Sigmoid colon (tissue), 4 donors: ENCODE results near the gene ILKAP.

Experiments used
- EP300 ChIP-seq, 4 donors: sonication (generic); formaldehyde crosslinking; IDR thresholded peaks; one replicate each; pipeline ENCODE4 v1.6.1; 2017; ENCODE audit warnings: antibody characterized with exemption in 4 of 4
- POLR2A ChIP-seq, 2 donors: fragments of 450-650 bp; IDR thresholded peaks; one replicate each; pipeline ENCODE4 v1.6.1; 2016; ENCODE audit warnings: antibody characterized with exemption in 2 of 2, mild to moderate bottlenecking in 2 of 2, moderate library complexity in 2 of 2
- POLR2AphosphoS5 ChIP-seq, 4 donors: sonication (generic); formaldehyde crosslinking; IDR thresholded peaks; one replicate each; pipeline ENCODE4 v1.6.1; 2017; ENCODE audit warnings: antibody characterized with exemption in 4 of 4
- TF ChIP-seq, protein P1 (sequence below), 4 experiments: fragments of 450-650 bp in 3 of 4; fragments of 200-600 bp in 1 of 4; IDR thresholded peaks; one replicate each; pipeline ENCODE4 v1.5.1; 2016 to 2019; ENCODE audit warnings: antibody characterized with exemption in 4 of 4, mild to moderate bottlenecking in 3 of 4, moderate library complexity in 2 of 4

DNA sequence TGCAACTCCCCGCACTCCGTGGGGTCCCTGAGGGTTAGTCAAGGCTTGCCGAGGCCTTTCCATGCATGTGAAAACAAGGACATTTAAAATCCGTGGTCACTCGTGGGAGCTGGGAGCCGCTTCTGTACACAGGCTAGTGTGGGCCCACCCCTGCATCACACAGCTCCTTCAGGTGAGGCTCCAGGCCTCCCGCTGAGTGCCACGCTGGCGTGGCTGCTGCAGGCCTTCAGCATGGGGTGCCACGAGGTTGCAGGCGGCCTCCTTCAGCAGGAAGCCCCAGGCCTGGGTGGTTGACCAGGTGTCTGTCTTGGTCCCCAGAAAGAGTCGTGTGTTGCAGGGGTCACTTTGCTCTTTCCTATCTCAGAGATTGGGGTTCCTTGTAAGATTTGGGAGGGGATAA, 58.4 kb downstream of the ILKAP start:
- TF ChIP-seq, protein P1, sequence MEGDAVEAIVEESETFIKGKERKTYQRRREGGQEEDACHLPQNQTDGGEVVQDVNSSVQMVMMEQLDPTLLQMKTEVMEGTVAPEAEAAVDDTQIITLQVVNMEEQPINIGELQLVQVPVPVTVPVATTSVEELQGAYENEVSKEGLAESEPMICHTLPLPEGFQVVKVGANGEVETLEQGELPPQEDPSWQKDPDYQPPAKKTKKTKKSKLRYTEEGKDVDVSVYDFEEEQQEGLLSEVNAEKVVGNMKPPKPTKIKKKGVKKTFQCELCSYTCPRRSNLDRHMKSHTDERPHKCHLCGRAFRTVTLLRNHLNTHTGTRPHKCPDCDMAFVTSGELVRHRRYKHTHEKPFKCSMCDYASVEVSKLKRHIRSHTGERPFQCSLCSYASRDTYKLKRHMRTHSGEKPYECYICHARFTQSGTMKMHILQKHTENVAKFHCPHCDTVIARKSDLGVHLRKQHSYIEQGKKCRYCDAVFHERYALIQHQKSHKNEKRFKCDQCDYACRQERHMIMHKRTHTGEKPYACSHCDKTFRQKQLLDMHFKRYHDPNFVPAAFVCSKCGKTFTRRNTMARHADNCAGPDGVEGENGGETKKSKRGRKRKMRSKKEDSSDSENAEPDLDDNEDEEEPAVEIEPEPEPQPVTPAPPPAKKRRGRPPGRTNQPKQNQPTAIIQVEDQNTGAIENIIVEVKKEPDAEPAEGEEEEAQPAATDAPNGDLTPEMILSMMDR (IDR thresholded peaks at IDR 0.05) = no peak
- TF ChIP-seq EP300 (IDR thresholded peaks at IDR 0.05) (no peak), POLR2A (IDR thresholded peaks at IDR 0.05) (no peak), POLR2AphosphoS5 (IDR thresholded peaks at IDR 0.05) (no peak)
